Left renal cortex interstitium (tissue), 4 donors: ENCODE data around the gene MTCH1. TPM values are rescaled to one million over a fixed set of nuclear protein-coding genes. Genes with fewer than 3 reads are reported as not detected.

ENCODE experiments used
- DNase-seq, 4 donors: peaks; one replicate each; pipeline ENCODE4 v3.0.0-alpha.2; 2013; ENCODE audit warnings: low read depth in 4 of 4, low spot score in 2 of 4, missing footprints in 1 of 4
- polyA plus RNA-seq, 4 donors: library from polyadenylated mRNA; unstranded; fragments of 120-200 nt; gene quantifications; one replicate each; pipeline ENCODE4 v1.2.1, GENCODE V29; 2013; ENCODE audit not compliant: insufficient read length in 4 of 4

The MTCH1 gene
- polyA plus RNA-seq, 4 donors: 162 to 189 (median 174) TPM

DNA sequence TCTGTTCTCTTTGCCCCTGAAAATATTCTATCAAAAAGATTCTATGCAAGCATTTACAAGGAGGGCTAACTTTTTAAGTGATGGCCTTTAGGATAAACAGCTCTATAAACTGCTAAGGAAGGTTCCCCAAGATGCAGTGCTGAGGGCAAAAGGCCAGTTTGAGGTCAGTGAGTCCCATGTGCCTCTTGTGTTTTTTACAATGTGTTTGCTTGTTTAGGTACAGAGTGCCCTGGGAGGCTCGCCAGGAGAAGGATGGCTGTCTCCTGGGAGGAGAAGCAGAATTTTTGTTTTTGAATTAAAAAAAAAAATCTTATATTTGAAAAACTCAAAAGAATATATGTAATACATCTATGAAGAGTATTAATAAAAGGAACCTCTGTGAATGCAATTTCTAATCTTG is 12.8 kb downstream of the MTCH1 start:
- DNase-seq: no peak

DNA sequence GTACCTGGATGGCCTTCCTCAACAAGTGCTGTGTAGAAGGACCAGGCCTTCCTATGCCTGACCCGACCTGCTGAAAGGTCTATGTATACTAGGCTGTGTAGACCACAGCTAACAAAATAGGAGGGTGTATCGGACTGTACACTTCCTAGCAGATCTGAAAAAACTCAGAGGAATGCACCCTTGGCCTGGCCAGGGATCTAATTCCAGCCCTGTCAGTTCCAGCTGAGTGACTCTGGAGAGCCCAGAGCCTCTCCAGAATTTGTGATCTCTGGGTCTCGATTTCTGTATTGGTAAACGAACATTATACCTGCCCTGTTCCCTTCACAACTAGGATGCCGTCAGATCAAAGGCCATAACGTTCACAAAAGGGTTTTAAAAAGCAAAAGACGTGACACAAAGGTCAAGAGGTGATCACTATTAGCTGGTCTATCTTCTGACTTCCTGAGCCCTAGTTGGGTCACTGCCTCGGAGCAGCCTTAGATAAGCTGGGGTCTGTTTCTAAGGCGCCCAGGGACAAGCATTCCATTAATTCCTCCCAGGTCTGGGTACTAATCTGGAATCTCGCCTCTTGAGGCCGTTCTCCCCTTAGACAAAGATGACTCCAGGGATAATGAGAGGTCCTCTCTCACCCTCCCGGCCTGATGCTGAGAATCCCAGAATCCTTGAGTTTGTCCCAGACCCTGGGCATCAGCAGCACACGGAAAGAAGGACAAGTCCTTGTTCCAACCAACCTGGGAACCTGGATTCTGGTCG is 13.9 kb downstream of the MTCH1 start:
- no peak for DNase-seq

DNA sequence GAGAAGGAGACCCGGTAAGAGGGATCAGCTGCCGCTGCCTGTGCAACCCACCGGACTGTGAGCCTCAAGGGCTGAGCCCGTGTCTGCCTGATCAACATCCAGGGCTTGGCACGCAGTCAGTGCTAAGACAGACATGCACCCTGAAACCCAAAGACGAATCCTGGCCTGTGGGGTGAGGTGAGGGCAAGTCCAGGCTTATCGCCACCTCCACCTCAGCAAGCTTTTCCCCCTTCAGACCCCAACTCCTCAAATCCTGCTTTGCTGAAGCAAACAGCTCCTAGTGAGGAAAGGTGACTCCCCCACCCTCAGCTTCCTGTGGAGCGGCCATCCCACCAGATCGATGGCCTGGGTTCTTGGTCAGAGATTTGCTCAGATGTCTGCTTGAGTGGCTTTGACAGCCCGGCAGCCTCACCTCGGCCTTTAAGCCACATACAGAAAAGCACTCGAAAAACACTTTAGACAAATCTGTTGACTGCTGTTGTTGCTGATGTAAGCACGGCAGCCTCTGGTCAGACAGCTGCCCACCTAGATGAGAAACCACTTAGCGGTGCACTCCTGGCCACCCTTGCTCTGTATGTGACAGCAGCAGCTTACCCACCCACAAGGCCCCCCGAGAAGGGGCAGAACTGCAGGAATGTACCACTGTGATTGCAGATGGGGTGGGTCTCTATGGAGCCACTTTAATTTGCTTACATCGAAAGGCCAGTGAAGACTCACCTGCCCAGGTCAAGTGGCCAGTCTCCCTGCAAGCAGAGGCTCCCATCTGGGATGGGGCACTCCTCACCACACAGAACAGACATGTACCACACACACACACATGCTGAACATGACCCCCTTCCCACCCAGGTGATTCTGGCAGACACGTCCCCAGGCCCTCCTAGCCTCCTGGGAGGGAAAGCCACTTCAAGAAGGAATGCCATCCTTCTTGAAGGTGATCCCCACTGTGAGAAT is 14.8 kb downstream of the MTCH1 start:
- DNase-seq: no peak

DNA sequence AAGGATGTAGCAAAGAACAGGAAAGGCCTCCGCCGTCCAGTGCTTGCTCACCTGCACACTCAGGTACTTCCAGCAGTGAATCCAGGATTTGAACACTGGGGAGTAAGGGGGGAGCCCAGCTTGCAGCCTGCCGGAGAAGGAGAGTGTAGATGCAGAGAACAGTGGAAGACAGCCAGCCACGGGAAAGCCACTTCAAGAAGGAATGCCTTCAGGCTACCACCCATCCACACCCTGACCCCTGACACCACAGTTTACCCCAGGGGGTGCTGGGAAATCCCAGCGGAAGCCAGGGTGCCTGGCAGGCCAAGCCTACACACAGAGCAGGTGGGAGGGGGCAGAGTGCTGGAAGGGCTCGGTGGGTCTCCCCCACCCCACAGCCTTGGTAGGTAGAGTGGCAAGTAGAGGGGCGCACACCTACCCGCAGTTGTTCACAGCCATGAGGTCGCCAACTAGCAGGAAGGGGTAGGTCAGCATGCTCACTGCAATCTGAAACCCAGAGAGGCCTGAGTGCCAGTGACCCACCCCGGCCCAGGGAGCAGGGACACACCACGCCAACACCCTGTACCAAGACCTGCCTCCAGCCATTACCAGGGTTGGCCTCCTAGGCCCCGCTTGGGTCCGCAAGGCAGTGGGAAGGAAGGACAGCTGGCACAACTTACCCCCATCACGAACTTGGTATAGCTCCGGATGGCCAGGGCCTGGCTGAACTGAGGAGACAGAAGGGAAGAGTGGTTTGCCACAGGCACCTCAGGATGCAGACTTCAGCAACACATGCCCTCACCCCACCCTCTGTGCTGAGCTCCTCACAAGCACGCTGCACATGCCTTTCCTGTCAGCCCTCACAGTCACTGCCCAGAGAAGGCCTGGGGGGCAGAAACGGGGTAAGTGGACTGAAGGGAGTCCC is 15.8 kb downstream of the MTCH1 start:
- no peak for DNase-seq

DNA sequence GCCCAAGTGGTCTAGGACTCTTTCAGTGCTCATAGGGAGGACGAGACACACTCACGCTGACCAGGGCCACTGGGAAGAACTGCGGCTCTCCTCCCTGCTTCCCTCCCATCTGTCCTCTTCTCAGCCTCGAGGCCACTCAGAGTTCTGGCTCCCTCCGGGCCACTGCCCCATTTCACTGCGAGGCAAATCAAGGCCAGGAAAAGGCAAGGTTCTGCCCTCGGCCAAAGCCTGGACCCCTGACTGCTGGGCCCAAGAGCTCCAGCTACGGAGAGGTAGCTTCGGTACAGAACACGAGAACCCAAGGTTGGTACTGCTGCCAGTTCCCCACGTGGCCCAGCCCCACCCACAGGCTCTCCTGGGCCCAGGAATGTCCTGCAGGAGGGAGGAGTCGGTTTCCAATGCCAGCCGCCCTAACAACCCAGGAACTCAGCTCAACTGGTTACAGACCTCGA is 16.7 kb downstream of the MTCH1 start:
- no peak for DNase-seq

DNA sequence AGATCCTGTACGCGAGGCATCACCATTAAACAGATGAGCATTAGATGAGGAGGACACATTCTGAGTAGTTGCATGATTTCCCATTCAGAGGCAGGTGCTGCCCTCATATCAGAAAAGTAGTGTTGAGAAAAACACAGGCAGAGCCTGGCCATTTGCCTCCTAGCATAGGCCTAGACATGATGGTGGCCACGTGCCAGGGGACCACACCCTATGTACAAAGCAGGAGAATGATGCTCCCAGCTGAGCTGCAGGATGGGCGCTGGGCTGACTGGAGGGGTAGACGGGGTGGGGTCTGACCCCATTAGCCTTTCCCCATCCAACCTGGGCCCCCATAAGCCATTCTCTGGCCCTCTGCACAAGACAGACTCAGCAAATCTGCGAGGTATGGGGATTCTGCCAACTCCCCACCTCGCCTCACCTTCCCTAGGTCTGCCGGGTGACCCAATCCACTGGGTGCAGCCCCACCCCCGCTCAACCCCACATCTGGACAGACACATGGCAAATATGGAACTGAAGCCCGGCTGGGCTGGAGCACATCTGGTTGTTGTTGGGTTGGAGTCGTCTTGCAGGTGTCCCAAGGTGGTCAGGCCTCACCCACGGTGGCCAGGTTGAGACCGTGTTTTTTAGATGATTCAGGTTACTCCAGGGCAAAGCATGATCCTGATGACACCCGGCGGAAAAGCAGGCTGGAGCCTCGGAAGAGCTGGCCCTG is 17.6 kb downstream of the MTCH1 start:
- no peak for DNase-seq

DNA sequence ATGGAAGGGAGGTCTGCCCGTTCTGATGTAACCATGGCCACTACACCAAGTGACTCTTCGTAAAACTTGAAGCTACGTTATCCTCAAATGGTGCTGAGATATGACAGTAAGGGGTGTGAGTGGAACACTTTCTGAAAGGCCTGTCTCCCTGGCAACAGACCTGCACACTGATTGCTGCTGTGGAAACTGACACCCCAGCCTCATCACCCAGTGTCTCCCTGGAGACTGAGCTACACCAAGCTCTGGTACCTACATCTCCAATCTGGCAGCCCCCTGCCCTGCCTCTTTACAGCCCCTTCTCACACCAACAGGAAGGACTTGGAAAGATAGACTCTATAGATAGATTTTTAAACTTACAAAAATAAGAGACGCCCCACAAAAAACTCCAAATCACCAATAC is 18.2 kb downstream of the MTCH1 start:
- no peak for DNase-seq

DNA sequence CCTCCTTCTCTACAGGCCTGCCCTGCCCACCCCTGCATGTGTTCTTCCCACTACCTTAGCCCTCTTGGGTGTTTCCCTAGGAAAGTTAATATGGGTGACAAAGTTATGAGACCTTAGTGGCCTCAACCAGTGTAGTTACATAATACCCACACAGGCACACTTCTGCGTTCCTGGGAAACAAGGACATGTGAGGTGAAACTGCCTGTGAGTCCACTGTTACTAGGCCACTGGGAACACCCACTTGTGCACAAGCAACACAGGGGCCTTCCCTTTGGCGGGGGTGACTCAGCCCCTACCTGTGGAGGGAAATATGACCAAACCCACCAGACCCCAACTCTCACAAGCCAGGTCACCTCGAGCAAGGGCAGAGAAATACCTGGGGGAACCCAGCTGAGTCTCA is 18.7 kb downstream of the MTCH1 start:
- no peak for DNase-seq

DNA sequence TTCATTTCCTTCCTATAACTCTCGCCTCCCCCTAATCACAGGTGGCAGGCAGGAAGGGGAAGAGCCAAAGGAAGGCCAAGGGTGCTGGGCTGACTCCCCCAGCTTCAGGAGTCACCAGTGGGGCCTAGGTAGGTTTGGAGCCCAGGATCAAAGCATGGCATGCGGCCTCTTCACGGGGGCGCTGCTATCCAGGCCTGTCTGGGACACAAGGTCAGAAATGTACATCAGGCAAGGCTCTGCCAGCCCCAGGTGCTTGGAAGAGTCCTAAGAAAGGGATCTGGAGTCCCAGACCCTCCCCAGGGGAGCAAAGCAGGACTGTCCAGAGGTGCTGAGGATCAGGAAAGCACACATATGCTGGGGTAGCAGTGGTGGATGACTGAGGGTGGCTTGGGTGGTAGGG is 21.1 kb downstream of the MTCH1 start:
- no peak for DNase-seq

DNA sequence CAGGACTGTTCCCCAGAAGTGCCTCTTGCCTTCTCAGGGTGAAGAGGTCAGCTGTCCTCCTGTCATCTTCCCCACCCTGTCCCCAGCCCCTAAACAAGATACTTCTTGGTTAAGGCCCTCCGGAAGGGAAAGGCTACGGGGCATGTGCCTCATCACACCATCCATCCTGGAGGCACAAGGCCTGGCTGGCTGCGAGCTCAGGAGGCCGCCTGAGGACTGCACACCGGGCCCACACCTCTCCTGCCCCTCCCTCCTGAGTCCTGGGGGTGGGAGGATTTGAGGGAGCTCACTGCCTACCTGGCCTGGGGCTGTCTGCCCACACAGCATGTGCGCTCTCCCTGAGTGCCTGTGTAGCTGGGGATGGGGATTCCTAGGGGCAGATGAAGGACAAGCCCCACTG is 21.6 kb downstream of the MTCH1 start:
- DNase-seq: no peak

DNA sequence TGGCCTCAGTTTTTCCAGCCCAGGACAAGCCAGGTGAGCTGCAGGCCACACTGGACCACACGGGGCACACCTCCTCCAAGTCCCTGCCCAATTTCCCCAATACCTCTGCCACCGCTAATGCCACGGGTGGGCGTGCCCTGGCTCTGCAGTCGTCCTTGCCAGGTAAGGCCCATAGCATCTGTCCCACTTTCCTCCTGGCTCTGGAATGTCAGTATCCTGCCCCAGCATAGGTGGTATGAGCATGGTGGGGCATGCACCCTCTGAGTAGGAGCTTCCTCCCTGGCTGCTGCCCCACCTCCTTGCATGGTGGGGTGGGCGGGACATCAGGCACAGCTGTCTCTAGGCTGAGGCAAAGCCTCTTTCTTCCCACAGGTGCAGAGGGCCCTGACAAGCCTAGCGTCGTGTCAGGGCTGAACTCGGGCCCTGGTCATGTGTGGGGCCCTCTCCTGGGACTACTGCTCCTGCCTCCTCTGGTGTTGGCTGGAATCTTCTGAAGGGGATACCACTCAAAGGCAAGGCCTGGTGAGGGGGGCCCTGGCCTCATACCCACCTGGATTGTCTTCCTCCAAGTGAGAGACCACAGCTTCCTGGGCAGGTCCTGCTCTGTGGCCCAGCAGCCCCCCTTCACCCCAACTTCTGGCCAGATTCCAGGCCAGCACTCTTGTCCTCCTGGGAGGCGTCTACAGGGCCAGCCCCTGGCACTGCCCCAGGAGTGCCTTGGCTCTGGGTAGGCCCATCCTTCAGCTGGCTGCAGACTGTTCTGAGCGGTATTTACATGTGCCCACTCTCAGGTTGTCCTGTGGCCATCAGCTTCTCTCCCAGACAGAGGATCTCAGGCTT is 22.3 kb downstream of the MTCH1 start:
- DNase-seq: no peak

DNA sequence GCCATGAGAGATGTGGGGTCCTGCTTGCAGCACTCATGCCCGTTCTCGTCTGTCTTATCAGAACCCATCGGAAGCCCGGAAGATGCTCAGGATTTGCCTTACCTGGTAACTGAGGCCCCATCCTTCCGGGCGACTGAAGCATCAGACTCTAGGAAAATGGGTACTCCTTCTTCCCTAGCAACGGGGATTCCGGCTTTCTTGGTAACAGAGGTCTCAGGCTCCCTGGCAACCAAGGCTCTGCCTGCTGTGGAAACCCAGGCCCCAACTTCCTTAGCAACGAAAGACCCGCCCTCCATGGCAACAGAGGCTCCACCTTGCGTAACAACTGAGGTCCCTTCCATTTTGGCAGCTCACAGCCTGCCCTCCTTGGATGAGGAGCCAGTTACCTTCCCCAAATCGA is 23.1 kb downstream of the MTCH1 start:
- DNase-seq: no peak

DNA sequence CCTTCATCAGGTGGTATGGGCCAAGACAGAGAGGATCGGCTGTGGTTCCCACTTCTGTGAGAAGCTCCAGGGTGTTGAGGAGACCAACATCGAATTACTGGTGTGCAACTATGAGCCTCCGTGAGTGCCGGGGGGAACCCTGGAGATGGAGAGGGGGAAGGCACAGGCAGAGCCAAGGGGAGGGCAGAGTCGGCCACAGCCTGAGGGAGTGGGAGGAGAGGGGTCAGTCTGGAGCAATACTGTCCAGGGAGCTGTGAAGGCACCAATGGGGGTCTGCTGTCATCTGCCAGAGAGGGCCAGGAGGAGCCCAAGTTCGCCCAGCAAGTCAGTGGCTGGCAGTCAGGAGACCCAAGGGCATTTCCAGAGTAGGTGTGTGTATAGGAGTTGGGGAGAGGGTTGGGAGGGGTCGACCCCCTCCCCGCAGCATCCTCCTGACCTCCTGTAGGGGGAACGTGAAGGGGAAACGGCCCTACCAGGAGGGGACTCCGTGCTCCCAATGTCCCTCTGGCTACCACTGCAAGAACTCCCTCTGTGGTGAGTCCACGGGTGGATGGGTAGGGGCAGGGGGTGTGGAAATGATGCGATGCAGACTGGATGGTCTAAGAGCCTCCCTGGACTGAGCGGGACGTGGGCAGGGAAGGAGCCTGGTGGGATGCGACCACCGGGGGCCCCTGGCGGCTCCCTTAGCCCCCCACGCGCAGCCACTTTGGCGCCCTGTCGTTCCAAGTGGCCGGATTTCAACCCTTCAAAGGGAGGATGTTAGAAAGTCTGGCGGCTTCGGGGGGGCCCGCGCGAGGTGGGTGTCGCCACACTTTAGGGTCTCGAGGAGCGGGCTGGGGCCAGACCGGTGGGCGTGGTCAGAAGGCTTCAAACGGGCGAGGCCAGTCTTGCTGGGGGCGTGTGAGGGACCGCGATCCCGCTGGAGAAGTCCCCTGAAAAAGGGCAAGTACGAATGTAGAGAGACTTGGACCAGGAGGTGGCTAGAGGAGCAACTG is 24.3 kb downstream of the MTCH1 start:
- no peak for DNase-seq

DNA sequence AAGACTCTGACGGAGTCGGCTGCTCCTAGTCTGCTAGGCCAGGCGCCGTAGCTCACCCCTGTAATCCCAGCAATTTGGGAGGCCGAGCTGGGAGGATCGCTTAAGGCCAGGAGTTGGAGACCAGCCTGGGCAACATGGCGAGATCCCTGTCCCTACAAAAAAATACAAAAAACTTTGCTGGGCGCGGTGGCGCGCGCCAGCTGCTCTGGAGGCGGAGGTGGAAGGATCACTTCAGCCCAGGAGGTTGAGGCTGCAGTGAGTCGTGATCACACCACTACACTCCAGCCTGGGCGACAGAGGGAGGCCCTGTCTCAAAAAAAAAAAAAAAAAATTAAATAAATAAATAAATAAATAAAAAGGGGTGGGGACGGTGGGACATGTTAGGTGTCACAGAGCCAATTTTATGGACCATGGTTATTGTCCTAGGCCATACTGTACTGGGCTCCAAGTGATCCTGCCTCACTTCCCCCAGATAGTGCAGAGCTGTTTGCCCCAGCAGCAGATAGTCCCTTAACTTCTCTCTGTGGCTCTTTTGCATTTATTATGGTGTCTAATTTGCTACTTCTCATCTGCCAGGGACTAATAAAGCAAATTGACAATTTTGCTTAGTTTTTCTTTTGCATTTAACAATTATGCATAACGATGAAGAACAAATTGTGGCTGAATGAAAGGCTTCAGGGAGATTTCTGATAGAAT is 26.3 kb downstream of the MTCH1 start:
- no peak for DNase-seq

DNA sequence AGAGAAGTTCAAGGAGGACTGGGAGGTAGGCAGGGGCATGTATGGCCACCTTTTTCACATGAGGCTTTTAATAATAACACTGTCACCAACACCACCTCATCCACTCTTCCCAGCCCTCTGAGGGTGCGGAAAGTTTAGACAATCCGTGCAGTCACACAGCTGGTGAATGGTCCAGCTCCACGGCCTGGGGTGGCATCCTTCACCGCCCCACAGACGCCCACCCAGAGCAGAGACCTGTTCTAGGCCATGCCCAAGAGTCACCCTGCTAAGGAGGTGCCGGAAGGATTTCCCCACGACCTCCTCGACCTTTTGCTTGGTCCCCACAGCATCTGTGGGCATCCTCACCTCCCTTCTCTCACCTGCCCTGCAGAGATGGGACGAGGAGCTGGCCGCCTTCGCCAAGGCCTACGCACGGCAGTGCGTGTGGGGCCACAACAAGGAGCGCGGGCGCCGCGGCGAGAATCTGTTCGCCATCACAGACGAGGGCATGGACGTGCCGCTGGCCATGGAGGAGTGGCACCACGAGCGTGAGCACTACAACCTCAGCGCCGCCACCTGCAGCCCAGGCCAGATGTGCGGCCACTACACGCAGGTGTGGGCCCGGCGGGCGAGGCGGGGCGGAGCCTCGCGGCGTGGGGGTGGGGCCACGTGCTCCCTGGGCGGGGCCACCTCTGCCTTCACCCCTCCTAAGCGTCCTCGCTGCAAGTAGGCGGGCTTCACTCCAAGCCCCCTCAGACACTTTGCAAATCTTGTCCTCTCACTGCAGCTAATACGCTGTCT is 27.0 kb downstream of the MTCH1 start:
- no peak for DNase-seq

DNA sequence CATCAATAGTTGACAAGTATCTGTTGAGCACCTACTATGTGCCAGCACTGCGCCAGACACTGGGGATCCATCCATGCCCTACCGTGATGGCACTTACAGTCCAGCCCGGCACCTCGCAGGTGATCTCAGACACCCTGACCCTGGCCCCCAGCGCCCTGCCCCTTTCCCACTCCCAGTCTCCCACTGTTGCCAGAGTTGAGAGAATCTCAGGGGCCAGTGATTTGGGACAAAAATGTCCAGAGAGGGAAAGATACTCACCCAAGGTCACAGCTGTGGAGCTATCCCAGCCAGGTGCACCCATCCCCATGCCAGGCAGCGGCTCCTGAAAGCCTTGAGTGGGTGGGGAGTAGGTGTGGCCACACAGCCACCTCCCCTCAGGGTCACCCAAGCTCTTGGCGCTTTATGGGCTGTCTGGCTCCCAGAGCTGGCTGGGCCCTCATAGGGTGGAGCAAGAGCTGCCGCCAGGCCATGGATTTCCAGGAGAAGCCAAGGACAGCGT is 28.2 kb downstream of the MTCH1 start:
- DNase-seq: no peak

DNA sequence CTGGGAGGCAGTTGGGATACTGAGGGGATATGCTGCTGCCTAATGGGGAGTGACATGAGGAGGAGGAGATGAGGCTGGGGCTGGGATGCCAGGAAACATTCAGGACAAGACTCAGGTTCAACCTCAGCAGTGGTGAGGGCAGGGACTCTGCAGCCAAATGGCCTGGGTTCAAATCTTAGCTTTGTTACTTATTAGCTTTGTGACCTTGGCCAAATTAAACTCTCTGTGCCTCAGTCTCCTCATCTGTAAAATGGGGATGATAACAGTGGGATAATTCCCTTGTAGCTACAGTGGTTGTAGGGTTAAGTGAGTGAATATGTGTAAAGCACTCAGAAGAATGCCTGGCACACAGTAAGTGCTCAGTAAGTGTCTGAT is 29.6 kb downstream of the MTCH1 start:
- DNase-seq: no peak
